Colonic mucosa (tissue), 4 donors: ENCODE measurements around the gene AP2A1. TPM values are rescaled to one million over a fixed set of nuclear protein-coding genes. Genes with fewer than 3 reads are reported as not detected.
A peak's percentile ranks its signal among the peaks of the same experiment; 100 is the strongest.

Source experiments
- DNase-seq: peaks from one replicate; pipeline ENCODE4 v3.0.0-alpha.2; 2020
- H3K27ac ChIP-seq: fragments of 200-600 bp; one replicate; pipeline ENCODE4 v1.8.0; 2021
- H3K27me3 ChIP-seq: fragments of 200-600 bp; one replicate; pipeline ENCODE4 v1.8.0; 2021
- H3K36me3 ChIP-seq: fragments of 200-600 bp; one replicate; pipeline ENCODE4 v1.8.0; 2021
- H3K4me1 ChIP-seq: fragments of 200-600 bp; one replicate; pipeline ENCODE4 v1.8.0; 2021; ENCODE audit warnings: mild to moderate bottlenecking
- H3K4me3 ChIP-seq: fragments of 200-600 bp; one replicate; pipeline ENCODE4 v1.8.0; 2021
- H3K9ac ChIP-seq, 2 donors: one replicate each; pipeline ENCODE4 v1.7.0; 2013; ENCODE audit warnings: control low read depth in 2 of 2, low read depth in 2 of 2, low read length in 2 of 2
- H3K9me3 ChIP-seq: fragments of 200-600 bp; one replicate; pipeline ENCODE4 v1.8.0; 2021
- intact Hi-C: fragments of 100-400 bp; cut with DNase I; formaldehyde crosslinking; loops from one replicate; pipeline ENCODE4 v1.14.1; 2022
- total RNA-seq, 2 donors: library from RNA; stranded (reverse); fragmentation: NEBNext Ultra II Directional in 1 of 2; extraction: Animal tissue kit (Norgen Biotek cat#: 25700) in 1 of 2; gene quantifications; one replicate each; pipeline ENCODE4 v1.2.1, GENCODE V29; 2021
- TF ChIP-seq, protein P1 (sequence below): fragments of 200-600 bp; IDR thresholded peaks from one replicate; pipeline ENCODE4 v1.8.0; 2022; ENCODE audit warnings: antibody characterized with exemption, mild to moderate bottlenecking
- donor health status: healthy.
- donor health status: DM: no; HTN: no; CAD: no.
- donor health status: DM: no; HTN: no; CAD: no.

The AP2A1 gene
- total RNA-seq, 2 donors from 2014 or later = 80.0 to 92.1 TPM

DNA sequence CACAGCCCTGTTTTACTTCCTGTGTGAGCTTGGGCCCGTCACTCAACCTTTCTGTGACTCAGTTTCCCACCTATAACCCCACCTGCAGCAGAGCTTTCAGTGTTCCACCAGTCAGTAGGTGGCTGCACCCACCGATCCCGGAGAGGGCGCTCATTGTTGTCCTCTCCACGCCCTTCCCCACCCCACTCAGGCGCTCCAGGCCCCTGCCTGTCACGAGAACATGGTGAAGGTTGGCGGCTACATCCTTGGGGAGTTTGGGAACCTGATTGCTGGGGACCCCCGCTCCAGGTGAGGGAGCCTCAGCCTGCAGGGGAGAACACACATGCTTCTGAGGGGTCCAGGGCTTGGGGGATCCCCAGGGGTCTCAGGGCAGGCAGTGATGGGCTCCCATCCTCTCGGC lies 34.0 kb downstream of the AP2A1 start:
- TF ChIP-seq, protein P1, sequence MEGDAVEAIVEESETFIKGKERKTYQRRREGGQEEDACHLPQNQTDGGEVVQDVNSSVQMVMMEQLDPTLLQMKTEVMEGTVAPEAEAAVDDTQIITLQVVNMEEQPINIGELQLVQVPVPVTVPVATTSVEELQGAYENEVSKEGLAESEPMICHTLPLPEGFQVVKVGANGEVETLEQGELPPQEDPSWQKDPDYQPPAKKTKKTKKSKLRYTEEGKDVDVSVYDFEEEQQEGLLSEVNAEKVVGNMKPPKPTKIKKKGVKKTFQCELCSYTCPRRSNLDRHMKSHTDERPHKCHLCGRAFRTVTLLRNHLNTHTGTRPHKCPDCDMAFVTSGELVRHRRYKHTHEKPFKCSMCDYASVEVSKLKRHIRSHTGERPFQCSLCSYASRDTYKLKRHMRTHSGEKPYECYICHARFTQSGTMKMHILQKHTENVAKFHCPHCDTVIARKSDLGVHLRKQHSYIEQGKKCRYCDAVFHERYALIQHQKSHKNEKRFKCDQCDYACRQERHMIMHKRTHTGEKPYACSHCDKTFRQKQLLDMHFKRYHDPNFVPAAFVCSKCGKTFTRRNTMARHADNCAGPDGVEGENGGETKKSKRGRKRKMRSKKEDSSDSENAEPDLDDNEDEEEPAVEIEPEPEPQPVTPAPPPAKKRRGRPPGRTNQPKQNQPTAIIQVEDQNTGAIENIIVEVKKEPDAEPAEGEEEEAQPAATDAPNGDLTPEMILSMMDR = no peak
- DNase-seq = no peak
- Histone ChIP-seq H3K9me3 (no peaks in the 10 kb centered on the region), H3K4me1 (no peaks in the 10 kb centered on the region), H3K27me3 (no peaks in the 10 kb centered on the region), H3K27ac (no peak overlapping the region), H3K4me3 (no peak overlapping the region), H3K36me3 (peaks cover 7% of the 10 kb centered on the region), H3K9ac (no peak overlapping the region)
- intact Hi-C loops = no loop called here

DNA sequence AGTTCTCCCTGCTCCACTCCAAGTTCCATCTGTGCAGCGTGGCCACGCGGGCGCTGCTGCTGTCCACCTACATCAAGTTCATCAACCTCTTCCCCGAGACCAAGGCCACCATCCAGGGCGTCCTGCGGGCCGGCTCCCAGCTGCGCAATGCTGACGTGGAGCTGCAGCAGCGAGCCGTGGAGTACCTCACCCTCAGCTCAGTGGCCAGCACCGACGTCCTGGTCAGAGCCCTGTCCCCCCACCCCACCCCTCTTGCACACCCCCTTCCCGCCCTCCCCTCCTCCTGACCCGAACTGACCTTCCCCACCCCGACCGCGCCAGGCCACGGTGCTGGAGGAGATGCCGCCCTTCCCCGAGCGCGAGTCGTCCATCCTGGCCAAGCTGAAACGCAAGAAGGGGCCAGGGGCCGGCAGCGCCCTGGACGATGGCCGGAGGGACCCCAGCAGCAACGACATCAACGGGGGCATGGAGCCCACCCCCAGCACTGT lies 34.6 kb downstream of the AP2A1 start:
- Histone ChIP-seq H3K4me1 (no peaks in the 10 kb centered on the region), H3K27me3 (no peaks in the 10 kb centered on the region), H3K4me3 (peak overlapping the region; percentile 19), H3K27ac (no peak overlapping the region), H3K36me3 (no peaks in the 10 kb centered on the region), H3K9me3 (no peaks in the 10 kb centered on the region), H3K9ac (peak overlapping the region in 1 of 2 donors; percentile 28)
- DNase-seq = no peak
- intact Hi-C loops = no loop called here
- TF ChIP-seq, protein P1 = no peak

DNA sequence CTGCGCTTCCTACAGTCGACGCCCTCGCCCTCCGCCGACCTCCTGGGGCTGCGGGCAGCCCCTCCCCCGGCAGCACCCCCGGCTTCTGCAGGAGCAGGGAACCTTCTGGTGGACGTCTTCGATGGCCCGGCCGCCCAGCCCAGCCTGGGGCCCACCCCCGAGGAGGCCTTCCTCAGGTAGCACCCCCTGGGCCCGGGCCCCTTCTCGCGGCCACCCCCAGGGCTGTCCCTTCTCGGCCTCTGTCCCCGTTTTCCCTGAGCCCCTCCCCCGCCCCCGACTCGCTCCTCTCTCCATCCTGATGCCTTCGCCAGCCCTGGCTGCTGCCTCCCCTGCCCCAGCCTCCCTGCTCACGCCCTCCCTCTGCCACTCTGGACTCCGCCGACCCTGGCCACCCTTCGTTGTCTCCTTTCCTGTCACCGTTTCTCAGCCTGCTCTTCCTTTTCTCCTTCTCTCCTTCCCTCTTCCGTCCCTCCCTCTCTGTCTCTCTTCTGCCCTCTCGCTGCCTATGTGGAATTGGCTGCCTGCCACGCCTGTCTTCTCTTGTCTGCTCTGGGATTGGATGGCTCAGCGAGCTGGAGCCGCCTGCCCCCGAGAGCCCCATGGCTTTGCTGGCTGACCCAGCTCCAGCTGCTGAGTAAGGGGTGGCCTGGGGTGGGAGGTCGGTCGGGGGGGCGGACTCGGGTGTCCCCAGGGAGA lies 35.3 kb downstream of the AP2A1 start:
- DNase-seq = peak; percentile 79
- TF ChIP-seq, protein P1 = no peak
- Histone ChIP-seq H3K27me3 (no peaks in the 10 kb centered on the region), H3K4me3 (peak overlapping the region; percentile 19), H3K27ac (no peak overlapping the region), H3K4me1 (no peaks in the 10 kb centered on the region), H3K9ac (peak overlapping the region in 1 of 2 donors; percentile 28), H3K9me3 (no peaks in the 10 kb centered on the region), H3K36me3 (no peaks in the 10 kb centered on the region)
- intact Hi-C loops = no loop called here

DNA sequence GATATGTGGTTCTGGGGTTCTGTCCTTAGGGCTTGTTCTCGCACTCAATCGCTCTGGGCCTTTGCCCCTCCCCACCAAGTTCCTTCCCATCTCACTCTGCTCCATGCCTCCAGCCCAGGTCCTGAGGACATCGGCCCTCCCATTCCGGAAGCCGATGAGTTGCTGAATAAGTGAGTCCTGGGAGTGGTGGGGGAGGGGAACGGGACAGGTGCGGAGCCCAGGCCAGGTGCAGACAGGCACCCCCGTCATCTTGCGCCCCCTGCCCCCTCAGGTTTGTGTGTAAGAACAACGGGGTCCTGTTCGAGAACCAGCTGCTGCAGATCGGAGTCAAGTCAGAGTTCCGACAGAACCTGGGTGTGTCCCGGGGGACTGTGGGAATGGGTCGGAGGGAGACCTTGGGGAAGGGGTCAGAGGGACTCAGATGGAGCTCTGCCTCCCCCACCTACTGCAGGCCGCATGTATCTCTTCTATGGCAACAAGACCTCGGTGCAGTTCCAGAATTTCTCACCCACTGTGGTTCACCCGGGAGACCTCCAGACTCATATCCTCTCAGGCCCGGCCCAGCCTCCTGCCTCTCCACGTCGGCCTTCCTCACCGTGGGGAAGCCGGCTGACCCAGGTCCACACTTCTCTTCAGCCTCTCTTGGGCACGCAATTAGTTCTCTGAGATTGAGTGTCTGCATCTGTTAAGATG lies 36.2 kb downstream of the AP2A1 start:
- Histone ChIP-seq H3K9me3 (no peaks in the 10 kb centered on the region), H3K27me3 (no peaks in the 10 kb centered on the region), H3K9ac (no peak overlapping the region), H3K4me1 (no peaks in the 10 kb centered on the region), H3K27ac (no peak overlapping the region), H3K36me3 (no peaks in the 10 kb centered on the region), H3K4me3 (no peak overlapping the region)
- intact Hi-C loops = no loop called here
- TF ChIP-seq, protein P1 = no peak
- DNase-seq = no peak

DNA sequence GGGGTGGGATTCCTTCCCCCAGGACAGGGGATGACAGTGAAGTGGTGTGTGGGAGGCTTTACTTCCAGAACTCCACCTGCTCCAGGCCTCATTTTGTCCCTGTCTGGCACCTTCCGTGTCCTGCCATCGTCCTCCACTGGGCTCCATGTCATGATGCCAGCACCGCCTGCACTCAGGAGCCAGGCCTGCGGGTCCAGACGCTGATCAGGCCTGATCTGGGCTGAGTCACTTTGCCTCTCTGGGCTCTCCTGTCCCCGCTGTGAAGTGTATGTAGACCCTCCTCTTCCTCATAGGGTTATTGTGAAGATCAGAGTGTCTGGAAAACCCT lies 36.7 kb downstream of the AP2A1 start:
- Histone ChIP-seq H3K27ac (no peak overlapping the region), H3K9ac (no peak overlapping the region), H3K36me3 (no peaks in the 10 kb centered on the region), H3K27me3 (no peaks in the 10 kb centered on the region), H3K4me1 (no peaks in the 10 kb centered on the region), H3K4me3 (no peak overlapping the region), H3K9me3 (no peaks in the 10 kb centered on the region)
- no peak for DNase-seq
- TF ChIP-seq, protein P1 = no peak
- intact Hi-C loops = no loop called here
